Measurements from ENCODE around the gene SOX9.
"Not testable (repeated sequence)": the region's sequence is repeated elsewhere in the genome, so short reads cannot be mapped to it uniquely, and the experiment has no call there.

The SOX9 gene

DNA sequence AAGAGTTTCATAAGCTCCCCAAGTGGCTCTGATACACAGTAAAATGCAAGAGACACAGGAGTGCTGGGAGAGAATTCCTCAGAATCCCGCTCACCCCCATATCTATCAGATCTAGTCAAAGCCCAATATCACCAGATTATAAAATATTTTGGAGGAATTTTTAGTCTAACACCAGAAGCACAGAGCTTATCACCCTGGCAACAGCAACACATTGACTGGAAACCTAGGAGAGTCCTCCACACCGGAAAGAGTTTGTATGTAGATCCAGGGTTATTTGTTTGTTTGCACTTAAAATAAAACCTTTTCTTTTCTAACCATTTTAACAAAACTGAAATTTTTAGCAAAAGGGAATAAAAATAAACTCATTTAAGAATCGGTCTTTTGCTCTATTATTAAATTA lies 7.2 kb downstream of the SOX9 start:
- no peak for DNase-seq

- DNase-seq, result no peak
These were observed 14.0 kb downstream of the SOX9 start for GRCh38 chr17:72134608-72135394.

GRCh38 chr17:72135546-72136325 lies 14.9 kb downstream of the SOX9 start:
- DNase-seq, result no peak

DNA sequence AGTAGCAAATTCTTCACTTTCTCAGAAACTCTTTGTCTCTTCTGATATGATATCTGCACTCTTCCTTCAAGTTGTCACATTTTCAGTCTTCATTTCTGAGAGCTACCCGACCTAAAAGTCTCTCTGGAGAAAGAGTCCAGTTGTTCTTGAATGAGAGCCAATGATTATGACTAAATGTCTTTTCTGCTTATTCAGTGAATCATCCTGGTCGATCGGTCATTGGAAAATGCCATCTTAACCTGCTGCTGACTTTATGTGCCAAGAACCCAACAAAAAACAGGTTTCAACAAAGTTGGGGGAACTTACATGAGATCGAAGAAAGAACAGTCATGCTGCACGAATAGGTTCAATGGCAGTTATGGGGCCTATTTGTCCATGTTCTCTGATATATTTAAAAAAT lies 15.9 kb downstream of the SOX9 start:
- DNase-seq, result no peak

- DNase-seq, result no peak
These were observed 16.3 kb downstream of the SOX9 start for GRCh38 chr17:72137161-72137560.

- no peak for DNase-seq
These were observed 18.4 kb downstream of the SOX9 start for GRCh38 chr17:72139212-72139611.

GRCh38 chr17:72141336-72141735 lies 20.5 kb downstream of the SOX9 start:
- no peak for DNase-seq

DNA sequence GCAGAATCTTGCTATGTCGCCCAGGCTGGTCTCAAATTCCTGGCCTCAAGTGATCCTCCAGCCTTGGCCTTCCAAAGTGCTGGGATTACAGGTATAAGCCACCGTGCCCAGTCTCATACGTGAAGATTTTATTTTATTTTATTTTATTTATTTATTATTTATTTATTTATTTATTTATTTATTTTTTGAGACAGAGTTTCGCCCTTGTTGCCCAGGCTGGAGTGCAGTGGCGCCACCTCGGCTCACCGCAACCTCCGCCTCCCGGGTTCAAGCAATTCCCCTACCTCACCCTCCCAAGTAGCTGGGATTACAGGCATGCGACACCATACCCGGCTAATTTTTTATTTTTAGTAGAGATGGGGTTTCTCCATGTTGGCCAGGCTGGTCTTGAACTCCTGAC lies 21.3 kb downstream of the SOX9 start:
- not testable (repeated sequence) for DNase-seq

DNA sequence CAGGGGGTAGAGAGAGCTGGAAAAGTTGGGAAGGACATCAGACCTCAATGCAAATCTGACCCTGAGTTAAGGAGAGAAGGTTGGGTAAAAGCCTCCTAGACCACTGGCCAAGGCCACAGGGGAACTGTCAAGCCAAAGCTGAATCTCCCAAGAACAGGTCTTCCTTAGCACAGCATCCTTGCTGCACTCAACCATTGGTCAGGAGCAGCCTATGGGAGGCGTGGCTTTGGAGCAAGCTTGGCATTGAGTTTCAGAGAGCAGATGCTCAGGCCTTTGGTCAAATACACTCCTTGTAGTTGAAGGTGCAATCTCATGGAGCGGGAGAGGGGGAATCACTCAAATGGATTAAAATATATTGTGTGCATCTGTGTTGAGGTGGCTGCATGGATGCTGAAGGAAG lies 21.8 kb downstream of the SOX9 start:
- no peak for DNase-seq

- DNase-seq, result no peak
These were observed 22.4 kb downstream of the SOX9 start for GRCh38 chr17:72143245-72143644.

DNA sequence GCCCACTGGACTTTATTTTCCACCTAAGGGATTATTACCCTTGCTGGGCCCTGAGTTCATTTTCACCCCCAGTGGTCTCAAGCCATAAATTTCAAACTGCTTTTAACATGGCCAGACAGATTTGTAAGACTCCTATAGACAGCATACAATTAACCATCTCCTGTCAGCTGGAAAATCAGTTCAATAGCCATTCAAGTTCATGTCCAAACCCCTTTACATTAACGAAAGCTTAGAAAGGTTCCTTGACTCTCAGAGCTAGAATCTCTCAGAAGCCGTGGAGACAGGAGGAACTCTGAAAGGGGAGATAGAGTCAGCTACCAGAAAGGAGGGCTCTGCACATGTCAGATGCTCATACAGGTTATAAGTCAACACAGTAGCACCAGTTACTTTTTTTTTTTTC lies 23.3 kb downstream of the SOX9 start:
- DNase-seq, result no peak

DNA sequence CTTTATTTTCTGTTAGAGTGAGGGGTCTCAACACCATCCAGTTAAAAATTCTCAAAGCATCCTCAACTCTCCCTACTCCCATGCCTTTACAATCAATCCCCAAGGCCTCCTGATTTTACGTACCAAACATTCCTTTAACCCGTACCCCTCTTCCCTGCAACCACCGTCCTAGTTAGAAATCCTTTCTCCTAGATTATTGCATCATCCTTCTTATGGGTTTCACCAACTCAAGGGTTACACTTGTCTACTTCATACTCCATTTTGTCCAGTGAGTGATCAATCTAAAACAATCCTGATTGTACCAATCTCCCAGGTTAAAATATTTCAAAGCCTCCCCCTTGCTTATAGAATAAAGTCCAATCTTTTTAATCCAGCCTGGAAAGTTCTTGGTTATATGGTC lies 24.7 kb downstream of the SOX9 start:
- no peak for DNase-seq

GRCh38 chr17:72145962-72146361 lies 25.1 kb downstream of the SOX9 start:
- DNase-seq, result no peak

DNA sequence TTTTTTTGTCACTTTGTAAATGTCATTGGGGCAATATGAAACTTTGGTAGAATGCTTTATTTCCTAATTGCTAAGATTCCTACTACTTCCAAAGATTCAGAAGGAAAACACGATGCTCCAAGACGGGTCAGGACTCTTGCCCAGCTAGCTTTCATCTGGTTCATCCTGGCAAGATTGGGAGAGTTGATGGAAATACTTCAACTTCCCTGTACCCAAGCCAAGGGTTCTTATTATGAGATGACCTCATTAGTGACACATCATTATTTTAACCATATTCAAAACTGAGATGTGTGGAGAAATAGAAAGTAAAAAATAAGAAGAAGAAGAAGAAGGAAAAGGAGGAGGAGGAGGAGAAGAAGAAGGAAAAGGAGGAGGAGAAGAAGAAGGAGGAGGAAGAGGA lies 25.6 kb downstream of the SOX9 start:
- DNase-seq, result no peak

- DNase-seq, result no peak
These were observed 30.0 kb downstream of the SOX9 start for GRCh38 chr17:72150632-72151460.

DNA sequence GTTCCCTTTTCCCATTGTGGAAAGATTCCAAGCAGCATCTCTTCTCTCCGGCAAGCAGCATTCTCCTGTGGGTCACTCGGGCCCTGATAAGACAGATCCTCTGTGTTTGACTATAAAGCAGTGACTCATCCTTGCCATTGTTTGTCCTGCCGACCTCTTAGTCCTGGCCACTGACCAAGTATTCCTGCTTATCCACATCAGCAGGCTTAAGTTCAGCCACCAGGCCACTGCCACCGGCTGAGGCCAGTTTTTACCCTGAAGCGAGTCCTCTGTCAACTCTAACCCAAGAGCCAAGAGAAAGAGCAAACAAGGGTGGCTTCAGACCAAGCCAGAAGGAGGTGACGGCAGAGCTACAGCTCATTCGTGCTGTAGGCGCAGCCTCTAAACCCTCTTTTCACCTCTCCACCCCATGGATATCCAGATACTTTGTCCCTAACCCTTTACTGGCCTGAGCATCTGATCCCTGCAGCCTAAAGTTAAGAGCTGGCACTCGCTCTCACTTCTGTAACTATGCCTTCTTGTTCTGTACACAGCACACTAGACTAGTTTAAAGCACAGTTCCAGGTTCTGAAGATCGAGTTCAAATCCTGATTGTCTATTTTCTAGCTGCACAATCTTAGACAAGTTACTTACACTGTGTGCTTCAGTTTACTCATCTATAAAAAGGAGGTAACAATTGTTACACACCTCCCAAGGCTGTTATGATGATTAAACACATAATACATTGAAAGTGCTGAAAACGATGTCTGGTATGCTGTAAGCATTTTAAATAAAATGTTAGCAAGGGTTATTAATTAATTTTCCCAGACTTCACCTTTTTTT lies 31.0 kb downstream of the SOX9 start:
- DNase-seq, result no peak

GRCh38 chr17:72152387-72152929 lies 31.6 kb downstream of the SOX9 start:
- DNase-seq, result no peak

DNA sequence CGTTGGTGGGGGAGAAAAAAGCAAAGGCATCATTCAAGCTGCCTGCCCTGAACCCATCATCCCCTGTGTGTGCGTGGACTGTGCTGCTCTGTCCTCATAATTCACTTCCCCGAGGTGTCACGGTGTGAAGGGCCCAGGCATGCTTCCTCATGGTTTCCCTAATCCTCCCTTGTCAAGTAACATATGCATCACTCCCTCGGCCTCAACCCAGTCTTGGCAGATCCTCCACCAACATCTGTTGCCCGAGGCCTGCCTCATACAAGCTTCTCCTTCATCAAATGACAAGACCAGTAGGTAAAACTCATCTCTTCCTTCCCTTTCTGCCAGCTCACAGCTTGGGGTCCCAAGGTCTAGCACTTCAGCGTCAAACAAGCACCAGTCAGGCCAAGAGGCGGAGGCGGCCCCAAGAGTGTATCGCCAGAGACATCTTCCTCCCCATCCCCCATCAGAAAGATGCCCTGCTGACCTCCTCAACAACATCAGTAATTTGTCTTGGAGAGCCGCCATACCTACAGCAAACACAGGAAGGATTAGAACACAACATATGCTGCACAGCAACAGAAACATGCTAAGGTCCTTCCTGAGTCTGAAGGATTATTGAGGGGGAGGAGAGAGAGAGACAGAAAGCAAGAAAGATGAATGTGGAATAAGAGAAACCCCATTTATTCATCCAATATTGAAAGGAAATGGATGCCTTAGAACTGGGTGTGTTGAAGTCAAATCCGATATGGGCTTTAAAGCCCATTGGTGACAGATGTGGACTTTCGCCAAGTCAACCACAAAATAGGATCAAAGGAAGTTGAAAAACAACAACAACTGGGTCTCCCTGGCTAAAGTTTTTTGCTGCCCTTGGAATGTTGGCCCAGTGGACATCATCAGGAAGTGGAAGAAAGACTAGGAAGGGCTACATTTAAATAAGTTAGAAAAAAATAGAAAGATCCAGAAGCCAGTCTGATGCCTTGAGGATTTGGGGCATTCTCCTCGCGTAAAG lies 38.4 kb downstream of the SOX9 start:
- DNase-seq, result no peak

GRCh38 chr17:72162569-72162968 lies 41.7 kb downstream of the SOX9 start:
- DNase-seq, result no peak

GRCh38 chr17:72163474-72163873 lies 42.7 kb downstream of the SOX9 start:
- no peak for DNase-seq

- DNase-seq, result no peak
These were observed 43.4 kb downstream of the SOX9 start for GRCh38 chr17:72164158-72164739.
